Adrenal gland (tissue), 12 donors: ENCODE results near the gene ZNF862. TPM values are rescaled to one million over a fixed set of nuclear protein-coding genes. Genes with fewer than 3 reads are reported as not detected.

Experiments
- DNase-seq, 7 donors: peaks; one replicate each; pipeline ENCODE4 v3.0.0-alpha.2; 2019 to 2020
- H3K27ac ChIP-seq, 5 donors: fragments of 200-600 bp; sonication (generic) in 4 of 5; 1 replicate in 3 of 5; 2 replicates in 2 of 5; pipeline versions ENCODE4 v1.5.1 to v1.8.0; 2016 to 2020; ENCODE audit warnings: mild to moderate bottlenecking in 1 of 5
- H3K27me3 ChIP-seq: fragments of 200-600 bp; 2 replicates; pipeline ENCODE4 v1.8.0; 2021
- H3K36me3 ChIP-seq, 2 donors: fragments of 200-600 bp; replicated peaks in 1 of 2; 1 replicate in 1 of 2; 2 replicates in 1 of 2; pipeline versions ENCODE4 v1.5.1 to v1.8.0; 2018 to 2022
- H3K4me1 ChIP-seq, 2 donors: fragments of 200-600 bp; replicated peaks in 1 of 2; 1 replicate in 1 of 2; 2 replicates in 1 of 2; pipeline versions ENCODE4 v1.5.1 to v1.8.0; 2018 to 2021
- H3K4me3 ChIP-seq, 4 donors: fragments of 200-600 bp; sonication (generic) in 3 of 4; one replicate each; pipeline ENCODE4 v1.5.1; 2016 to 2018
- H3K9me3 ChIP-seq, 3 donors: fragments of 200-600 bp; sonication (generic) in 1 of 3; replicated peaks in 1 of 3; 1 replicate in 2 of 3; 2 replicates in 1 of 3; pipeline versions ENCODE4 v1.5.1 to v1.8.0; 2016 to 2021
- CTCF ChIP-seq, 6 experiments: fragments of 450-650 bp in 4 of 6; fragments of 200-600 bp in 2 of 6; sonication (generic) in 1 of 6; IDR thresholded peaks; 1 replicate in 5 of 6; 2 replicates in 1 of 6; pipeline versions ENCODE4 v1.5.1 to v1.8.0; 2016 to 2021; ENCODE audit warnings: antibody characterized with exemption in 6 of 6, mild to moderate bottlenecking in 2 of 6, moderate library complexity in 1 of 6
- POLR2A ChIP-seq, 2 donors: fragments of 450-650 bp; IDR thresholded peaks; one replicate each; pipeline ENCODE4 v1.6.1; 2017; ENCODE audit warnings: antibody characterized with exemption in 2 of 2, mild to moderate bottlenecking in 2 of 2, moderate library complexity in 1 of 2
- WGBS, 4 donors: extraction: QIAGEN DNeasy Blood & Tissue Kit in 2 of 4; methylation state at CpG; one replicate each; pipeline versions ENCODE4 v1.1.5 to v1.1.7; 2013 to 2017; 5-methylcytosine and 5-hydroxymethylcytosine counted together
- intact Hi-C, 2 donors: fragments of 100-400 bp; cut with DNase I; formaldehyde crosslinking; loops; one replicate each; pipeline versions ENCODE4 v1.14.1 to v1.15.0; 2022 to 2023
- polyA plus RNA-seq, 3 donors: library from polyadenylated mRNA; stranded (reverse); fragments of 200-250 nt in 2 of 3; fragments of 350-450 nt in 1 of 3; fragmentation: Illumina TruSeq in 1 of 3; extraction: RNeasy Lipid Tissue Mini Kit (QIAGEN cat#74804) in 1 of 3; gene quantifications; one replicate each; pipeline ENCODE4 v1.2.3, GENCODE V29; 2013 to 2014
- total RNA-seq, 9 donors: library from RNA; depleted of rRNA in 4 of 9; stranded (reverse); fragments of >200 nt in 4 of 9; fragments of 120-200 nt in 1 of 9; fragmentation: NEBNext Ultra II Directional in 1 of 9; extraction: Animal tissue kit (Norgen Biotek cat#: 25700) in 1 of 9; gene quantifications; one replicate each; pipeline versions ENCODE4 v1.1.0 to v1.2.4, GENCODE V29; 2013 to 2023
- donor health status: healthy with polysubstance abuse.
- donor health status: Bipolar disorder and iron deficiency.
- donor health status: DM: yes; HTN: yes; CAD: no.
- donor health status: DM: no; HTN: no; CAD: no.
- donor health status: DM: no; HTN: no; CAD: no.
- donor health status: DM: yes; HTN: yes; CAD: no.

ZNF862 gene
- total and polyA plus RNA-seq, 12 donors, result 7.3 to 32.9 (median 13.9) TPM

GRCh38 chr7:149824301-149824741 is 13.9 kb upstream of the ZNF862 start:
- TF ChIP-seq CTCF (IDR thresholded peaks at IDR 0.05), result no peak
- no peak for TF ChIP-seq POLR2A (IDR thresholded peaks at IDR 0.05)
- WGBS, 4 donors, result 74 to 93% (median 87%) methylated on average over 3 to 13 of the region's 13 CpGs
- H3K9me3 ChIP-seq, result no peaks in the 10 kb centered on the region
- intact Hi-C loops, result no loop called here
- no peaks in the 10 kb centered on the region for H3K27me3 ChIP-seq
- H3K27ac ChIP-seq, result no peak overlapping the region
- no peaks in the 10 kb centered on the region for H3K36me3 ChIP-seq
- H3K4me3 ChIP-seq, result no peak overlapping the region
- no peaks in the 10 kb centered on the region for H3K4me1 ChIP-seq
- DNase-seq, result no peak

GRCh38 chr7:149824748-149825566 is 13.2 kb upstream of the ZNF862 start:
- no peak for TF ChIP-seq CTCF (IDR thresholded peaks at IDR 0.05)
- TF ChIP-seq POLR2A (IDR thresholded peaks at IDR 0.05), result no peak

GRCh38 chr7:149825567-149826343 is 12.4 kb upstream of the ZNF862 start:
- TF ChIP-seq POLR2A (IDR thresholded peaks at IDR 0.05) (no peak), CTCF (IDR thresholded peaks at IDR 0.05) (no peak)
- H3K4me1 ChIP-seq, result no peaks in the 10 kb centered on the region
- no peak overlapping the region for H3K27ac ChIP-seq
- no peak for DNase-seq
- no peak overlapping the region for H3K4me3 ChIP-seq
- no peaks in the 10 kb centered on the region for H3K36me3 ChIP-seq
- no peaks in the 10 kb centered on the region for H3K9me3 ChIP-seq
- H3K27me3 ChIP-seq, result no peaks in the 10 kb centered on the region
- intact Hi-C loops, result no loop called here
- WGBS, 4 donors, result 83 to 97% (median 87%) methylated on average over 4 to 19 of the region's 19 CpGs

More at GRCh38 chr7:149824748-149825566, 13.2 kb upstream of the ZNF862 start:
- Histone ChIP-seq H3K27ac (no peak overlapping the region), H3K4me3 (no peak overlapping the region), H3K27me3 (no peaks in the 10 kb centered on the region), H3K4me1 (no peaks in the 10 kb centered on the region), H3K36me3 (no peaks in the 10 kb centered on the region), H3K9me3 (no peaks in the 10 kb centered on the region)
- no peak for DNase-seq
- intact Hi-C loops, result no loop called here
- WGBS, 4 donors, result 85 to 98% (median 94%) methylated on average over 6 to 19 of the region's 19 CpGs

GRCh38 chr7:149826344-149827088 is 11.7 kb upstream of the ZNF862 start:
- no peaks in the 10 kb centered on the region for H3K27me3 ChIP-seq
- H3K4me3 ChIP-seq, result no peak overlapping the region
- intact Hi-C loops, result no loop called here
- no peak overlapping the region for H3K27ac ChIP-seq
- DNase-seq, result no peak
- WGBS, 4 donors, result 79 to 85% (median 79%) methylated on average over 5 to 12 of the region's 12 CpGs
- no peaks in the 10 kb centered on the region for H3K36me3 ChIP-seq
- H3K9me3 ChIP-seq, result no peaks in the 10 kb centered on the region
- no peaks in the 10 kb centered on the region for H3K4me1 ChIP-seq
- no peak for TF ChIP-seq CTCF (IDR thresholded peaks at IDR 0.05)
- no peak for TF ChIP-seq POLR2A (IDR thresholded peaks at IDR 0.05)
